GM21515 (cell line): ENCODE data around the gene AFF3.

Experiments
- ATAC-seq: cut with Tn5 transposase; IDR thresholded peaks from one replicate; pipeline ENCODE4 v1.9.1; 2021; ENCODE audit not compliant: unreplicated experiment

Gene AFF3

GRCh38 chr2:99725820-99726219 is 416.6 kb downstream of the AFF3 start:
- no peak for ATAC-seq

- ATAC-seq = no peak
Observed at GRCh38 chr2:99722476-99722875, 419.9 kb downstream of the AFF3 start.

- no peak for ATAC-seq
Observed at GRCh38 chr2:99719102-99719501, 423.3 kb downstream of the AFF3 start.

- ATAC-seq = no peak
Observed at GRCh38 chr2:99715956-99716355, 426.4 kb downstream of the AFF3 start.

- no peak for ATAC-seq
Observed at GRCh38 chr2:99714349-99714748, 428.0 kb downstream of the AFF3 start.

- ATAC-seq = no peak
Observed at GRCh38 chr2:99711144-99711543, 431.2 kb downstream of the AFF3 start.

GRCh38 chr2:99710721-99711120 is 431.7 kb downstream of the AFF3 start:
- ATAC-seq = no peak

GRCh38 chr2:99709229-99709628 is 433.2 kb downstream of the AFF3 start:
- ATAC-seq = no peak

- no peak for ATAC-seq
Observed at GRCh38 chr2:99708231-99708630, 434.2 kb downstream of the AFF3 start.

- ATAC-seq = no peak
Observed at GRCh38 chr2:99707592-99707991, 434.8 kb downstream of the AFF3 start.

GRCh38 chr2:99706735-99707134 is 435.7 kb downstream of the AFF3 start:
- no peak for ATAC-seq

GRCh38 chr2:99701503-99701902 is 440.9 kb downstream of the AFF3 start:
- ATAC-seq = no peak

- ATAC-seq = no peak
Observed at GRCh38 chr2:99700482-99701398, 441.6 kb downstream of the AFF3 start.

- no peak for ATAC-seq
Observed at GRCh38 chr2:99698896-99699295, 443.5 kb downstream of the AFF3 start.

GRCh38 chr2:99697811-99698568 is 444.4 kb downstream of the AFF3 start:
- ATAC-seq = no peak

GRCh38 chr2:99695944-99696253 is 446.5 kb downstream of the AFF3 start:
- ATAC-seq = no peak

GRCh38 chr2:99695130-99695943 is 447.1 kb downstream of the AFF3 start:
- no peak for ATAC-seq

- ATAC-seq = no peak
Observed at GRCh38 chr2:99694331-99694730, 448.1 kb downstream of the AFF3 start.

GRCh38 chr2:99692785-99693184 is 449.6 kb downstream of the AFF3 start:
- ATAC-seq = no peak

- no peak for ATAC-seq
Observed at GRCh38 chr2:99691926-99692325, 450.5 kb downstream of the AFF3 start.

GRCh38 chr2:99689145-99689742 is 453.1 kb downstream of the AFF3 start:
- no peak for ATAC-seq
